PC-3 (cell line): ENCODE data around the gene SUGCT. TPM values are rescaled to one million over a fixed set of nuclear protein-coding genes. Genes with fewer than 3 reads are reported as not detected.

Experiments
- ATAC-seq: fragments of 200-7000 bp; cut with Tn5 transposase; 2 replicates; pipeline ENCODE4 v1.9.1; 2020; ENCODE audit warnings: mild to moderate bottlenecking, moderate library complexity
- BruUV-seq: library from RNA; stranded (reverse); fragments of 400-500 nt; replicated peaks from 2 replicates; lab custom pipeline; 2021; lab: Mats Ljungman, UMichigan
- CTCF ChIA-PET: fragments of 300-600 bp; sonication (Branson Sonifier 250); formaldehyde crosslinking; loops from one replicate; lab custom pipeline; 2022; ENCODE audit warnings: antibody characterized with exemption; lab: Charles Lee
- POLR2A ChIA-PET: fragments of 300-600 bp; sonication (Branson Sonifier 250); formaldehyde crosslinking; loops from one replicate; lab custom pipeline; 2022; ENCODE audit warnings: antibody characterized with exemption; ENCODE audit not compliant: unreplicated experiment; lab: Charles Lee
- DNase-seq: peaks from one replicate; pipeline ENCODE4 v3.0.0-alpha.2; 2015
- H2AFZ ChIP-seq: fragments of 300-600 bp; sonication (generic); 2 replicates; pipeline ENCODE4 v1.6.0; 2016; ENCODE audit warnings: antibody characterized with exemption, low read length
- H3F3A ChIP-seq: fragments of 300-600 bp; sonication (generic); one replicate; pipeline ENCODE4 v1.6.0; 2017; ENCODE audit warnings: antibody characterized with exemption, low read length, control low read depth, mild to moderate bottlenecking; ENCODE audit not compliant: unreplicated experiment
- H3K27ac ChIP-seq: fragments of 300-600 bp; sonication (generic); 2 replicates; pipeline ENCODE4 v1.5.1; 2016; ENCODE audit warnings: mild to moderate bottlenecking, low read length
- H3K27me3 ChIP-seq: fragments of 300-600 bp; sonication (generic); 2 replicates; pipeline ENCODE4 v1.6.1; 2016; ENCODE audit warnings: low read length, mixed read lengths
- H3K36me3 ChIP-seq: fragments of 300-600 bp; sonication (generic); 2 replicates; pipeline ENCODE4 v1.6.1; 2016; ENCODE audit warnings: low read depth, mixed run types, low read length, mixed read lengths
- H3K4me1 ChIP-seq: fragments of 300-600 bp; sonication (generic); 2 replicates; pipeline ENCODE4 v1.5.1; 2016; ENCODE audit warnings: low read length; ENCODE audit not compliant: insufficient read depth
- H3K4me2 ChIP-seq: fragments of 300-600 bp; sonication (generic); 2 replicates; pipeline ENCODE4 v1.6.0; 2016; ENCODE audit warnings: low read length
- H3K4me3 ChIP-seq: fragments of 300-600 bp; sonication (generic); 2 replicates; pipeline ENCODE4 v1.5.1; 2016; ENCODE audit warnings: mild to moderate bottlenecking, low read length, mixed read lengths
- H3K79me2 ChIP-seq: fragments of 300-600 bp; sonication (generic); 2 replicates; pipeline ENCODE4 v1.6.1; 2017; ENCODE audit warnings: low read length, mixed read lengths
- H3K9ac ChIP-seq: fragments of 300-600 bp; sonication (generic); 2 replicates; pipeline ENCODE4 v1.6.0; 2016; ENCODE audit warnings: mild to moderate bottlenecking, low read length
- H3K9me2 ChIP-seq: fragments of 300-600 bp; sonication (generic); replicated peaks from 2 replicates; pipeline ENCODE4 v1.6.1; 2016; ENCODE audit warnings: mixed run types, low read length, mixed read lengths
- H3K9me3 ChIP-seq: fragments of 300-600 bp; sonication (generic); 2 replicates; pipeline ENCODE4 v1.6.1; 2016; ENCODE audit warnings: low read length, mixed read lengths
- H4K20me1 ChIP-seq: fragments of 300-600 bp; sonication (generic); 2 replicates; pipeline ENCODE4 v1.6.1; 2016; ENCODE audit warnings: low read length, mixed read lengths
- CTCF ChIP-seq: fragments of 300-600 bp; sonication (generic); conservative IDR thresholded peaks from 2 replicates; pipeline ENCODE4 v1.5.1; 2017; ENCODE audit warnings: antibody characterized with exemption, low read depth, mild to moderate bottlenecking, low read length
- EZH2 ChIP-seq: fragments of 300-600 bp; sonication (generic); IDR thresholded peaks from one replicate; pipeline ENCODE4 v1.6.1; 2017; ENCODE audit warnings: antibody characterized with exemption, mild to moderate bottlenecking, low read length; ENCODE audit not compliant: unreplicated experiment
- EZH2phosphoT487 ChIP-seq: fragments of 300-600 bp; sonication (generic); IDR thresholded peaks from 2 replicates; pipeline ENCODE4 v1.6.1; 2018; ENCODE audit warnings: mild to moderate bottlenecking, antibody characterized with exemption, low read length, borderline replicate concordance
- intact Hi-C: fragments of 100-400 bp; cut with micrococcal nuclease; formaldehyde crosslinking; loops from 2 replicates; pipeline ENCODE4 v1.9.0; 2023
- total RNA-seq: library from RNA; depleted of rRNA; stranded (reverse); fragments of >200 nt; gene quantifications from 2 replicates; pipeline ENCODE4 v1.2.3, GENCODE V29; 2014

SUGCT gene
- total RNA-seq, 1 experiment from 2014 or later, result 2.9 TPM

- H3K9me3 ChIP-seq, result 0 out of 2 replicates have a peak, but pooled peaks cover 3% of the 10 kb centered on the region
- no peak overlapping the region for H3K4me2 ChIP-seq
- CTCF ChIA-PET, result no interaction called here
- H3K4me3 ChIP-seq, result no peak overlapping the region
- TF ChIP-seq EZH2phosphoT487, result no peak
- TF ChIP-seq CTCF, result no peak
- no peak for TF ChIP-seq EZH2
- H3K36me3 ChIP-seq, result no peaks in the 10 kb centered on the region
- BruUV-seq, result no TSS peak
- no peaks in the 10 kb centered on the region for H3F3A ChIP-seq
- no peaks in the 10 kb centered on the region for H4K20me1 ChIP-seq
- H3K27ac ChIP-seq, result no peak overlapping the region
- no peaks in the 10 kb centered on the region for H3K79me2 ChIP-seq
- no peak for ATAC-seq
- POLR2A ChIA-PET, result no interaction called here
- H3K9ac ChIP-seq, result no peak overlapping the region
- H3K9me2 ChIP-seq, result no peaks in the 10 kb centered on the region
- intact Hi-C loops, result no loop called here
- H2AFZ ChIP-seq, result no peak overlapping the region
- no peaks in the 10 kb centered on the region for H3K27me3 ChIP-seq
- H3K4me1 ChIP-seq, result 0 out of 2 replicates have a peak, but pooled peaks cover 4% of the 10 kb centered on the region
- DNase-seq, result no peak
Observed at GRCh38 chr7:40839881-40840280, 705.1 kb downstream of the SUGCT start.

GRCh38 chr7:40840990-40841389 is 706.2 kb downstream of the SUGCT start:
- no TSS peak for BruUV-seq
- H3K4me1 ChIP-seq, result 0 out of 2 replicates have a peak, but pooled peaks cover 4% of the 10 kb centered on the region
- H3K27me3 ChIP-seq, result no peaks in the 10 kb centered on the region
- intact Hi-C loops, result no loop called here
- ChIA-PET CTCF (no interaction called here), POLR2A (no interaction called here)
- H3K9me2 ChIP-seq, result no peaks in the 10 kb centered on the region
- no peak overlapping the region for H3K9ac ChIP-seq
- no peak overlapping the region for H3K4me3 ChIP-seq
- H4K20me1 ChIP-seq, result no peaks in the 10 kb centered on the region
- no peaks in the 10 kb centered on the region for H3K36me3 ChIP-seq
- no peaks in the 10 kb centered on the region for H3K79me2 ChIP-seq
- 0 out of 2 replicates have a peak, but pooled peaks cover 3% of the 10 kb centered on the region for H3K9me3 ChIP-seq
- H3F3A ChIP-seq, result no peaks in the 10 kb centered on the region
- no peak for TF ChIP-seq EZH2phosphoT487
- TF ChIP-seq CTCF, result no peak
- TF ChIP-seq EZH2, result no peak
- no peak for ATAC-seq
- no peak overlapping the region for H3K27ac ChIP-seq
- no peak for DNase-seq
- no peak overlapping the region for H3K4me2 ChIP-seq
- H2AFZ ChIP-seq, result no peak overlapping the region

GRCh38 chr7:40842641-40843040 is 707.8 kb downstream of the SUGCT start:
- TF ChIP-seq EZH2 (no peak), CTCF (no peak), EZH2phosphoT487 (no peak)
- POLR2A ChIA-PET, result no interaction called here
- no peak overlapping the region for H2AFZ ChIP-seq
- intact Hi-C loops, result no loop called here
- H4K20me1 ChIP-seq, result no peaks in the 10 kb centered on the region
- ATAC-seq (no peak), DNase-seq (no peak)
- no peaks in the 10 kb centered on the region for H3K9me2 ChIP-seq
- no peak overlapping the region for H3K4me3 ChIP-seq
- no peaks in the 10 kb centered on the region for H3K27me3 ChIP-seq
- H3F3A ChIP-seq, result no peaks in the 10 kb centered on the region
- no peaks in the 10 kb centered on the region for H3K4me1 ChIP-seq
- CTCF ChIA-PET, result no interaction called here
- BruUV-seq, result no TSS peak
- H3K4me2 ChIP-seq, result no peak overlapping the region
- H3K27ac ChIP-seq, result no peak overlapping the region
- H3K9me3 ChIP-seq, result 0 out of 2 replicates have a peak, but pooled peaks cover 3% of the 10 kb centered on the region
- no peaks in the 10 kb centered on the region for H3K79me2 ChIP-seq
- H3K36me3 ChIP-seq, result no peaks in the 10 kb centered on the region
- no peak overlapping the region for H3K9ac ChIP-seq
